ENCODE data around the gene SNAPC2. TPM values are rescaled to one million over a fixed set of nuclear protein-coding genes. Genes with fewer than 3 reads are reported as not detected.

The SNAPC2 gene
- total RNA-seq, 2 experiments from 2014 or later, result 14.4 to 14.8 TPM

GRCh38 chr19:7902796-7903243 is 17.3 kb upstream of the SNAPC2 start:
- H3K36me3 Mint-ChIP-seq, result peaks cover 20% of the 10 kb centered on the region
- DNase-seq, result no peak
- peaks cover 28% of the 10 kb centered on the region for H3K4me1 Mint-ChIP-seq
- H3K27ac Mint-ChIP-seq, result peak overlapping the region; percentile 92
- H3K9me3 Mint-ChIP-seq, result no peaks in the 10 kb centered on the region
- H3K4me3 Mint-ChIP-seq, result peak overlapping the region; percentile 90
- peaks cover 6% of the 10 kb centered on the region for H3K27me3 Mint-ChIP-seq

- Mint-ChIP-seq H3K4me3 (peak within 1 kb of the TSS; percentile 95), H3K27ac (peak within 1 kb of the TSS; percentile 92), H3K4me1 (peaks cover 31% of the 10 kb centered on the region), H3K36me3 (peaks cover 20% of the 10 kb centered on the region), H3K27me3 (peaks cover 6% of the 10 kb centered on the region), H3K9me3 (no peaks in the 10 kb centered on the region)
- peak; percentile 100 for DNase-seq
Measured at GRCh38 chr19:7903244-7904073, 16.7 kb upstream of the SNAPC2 start, which contains the start of gene MAP2K7. TSS of gene MAP2K7 (plus strand) at chr19:7903877. CDS start at chr19:7903945, 68 bp downstream.

- Mint-ChIP-seq H3K27me3 (peaks cover 6% of the 10 kb centered on the region), H3K27ac (peak overlapping the region; percentile 91), H3K9me3 (no peaks in the 10 kb centered on the region), H3K4me1 (peaks cover 31% of the 10 kb centered on the region), H3K4me3 (peak overlapping the region; percentile 95), H3K36me3 (peaks cover 20% of the 10 kb centered on the region)
- DNase-seq, result peak; percentile 70
Measured at GRCh38 chr19:7904074-7905020, 15.8 kb upstream of the SNAPC2 start.

- H3K9me3 Mint-ChIP-seq, result no peaks in the 10 kb centered on the region
- peaks cover 6% of the 10 kb centered on the region for H3K27me3 Mint-ChIP-seq
- H3K4me3 Mint-ChIP-seq, result peak overlapping the region; percentile 95
- peak overlapping the region; percentile 91 for H3K27ac Mint-ChIP-seq
- H3K4me1 Mint-ChIP-seq, result peaks cover 31% of the 10 kb centered on the region
- no peak for DNase-seq
- peaks cover 20% of the 10 kb centered on the region for H3K36me3 Mint-ChIP-seq
Measured at GRCh38 chr19:7905268-7905667, 14.9 kb upstream of the SNAPC2 start.

GRCh38 chr19:7905859-7906258 is 14.3 kb upstream of the SNAPC2 start:
- Mint-ChIP-seq H3K9me3 (no peaks in the 10 kb centered on the region), H3K4me3 (peak overlapping the region; percentile 64), H3K27me3 (peaks cover 6% of the 10 kb centered on the region), H3K36me3 (peaks cover 23% of the 10 kb centered on the region), H3K4me1 (peaks cover 31% of the 10 kb centered on the region), H3K27ac (peak overlapping the region; percentile 68)
- no peak for DNase-seq

- peaks cover 28% of the 10 kb centered on the region for H3K36me3 Mint-ChIP-seq
- peaks cover 31% of the 10 kb centered on the region for H3K4me1 Mint-ChIP-seq
- DNase-seq, result no peak
- peaks cover 6% of the 10 kb centered on the region for H3K27me3 Mint-ChIP-seq
- H3K27ac Mint-ChIP-seq, result no peak overlapping the region
- H3K9me3 Mint-ChIP-seq, result no peaks in the 10 kb centered on the region
- H3K4me3 Mint-ChIP-seq, result no peak overlapping the region
Measured at GRCh38 chr19:7907122-7907521, 13.0 kb upstream of the SNAPC2 start.

GRCh38 chr19:7907544-7907943 is 12.6 kb upstream of the SNAPC2 start:
- Mint-ChIP-seq H3K36me3 (peaks cover 29% of the 10 kb centered on the region), H3K27me3 (peaks cover 6% of the 10 kb centered on the region), H3K4me1 (peaks cover 29% of the 10 kb centered on the region), H3K4me3 (no peak overlapping the region), H3K9me3 (no peaks in the 10 kb centered on the region), H3K27ac (no peak overlapping the region)
- DNase-seq, result no peak

GRCh38 chr19:7908078-7908699 is 11.9 kb upstream of the SNAPC2 start:
- peaks cover 5% of the 10 kb centered on the region for H3K27me3 Mint-ChIP-seq
- H3K27ac Mint-ChIP-seq, result no peak overlapping the region
- no peaks in the 10 kb centered on the region for H3K9me3 Mint-ChIP-seq
- H3K4me1 Mint-ChIP-seq, result peaks cover 25% of the 10 kb centered on the region
- H3K36me3 Mint-ChIP-seq, result peaks cover 35% of the 10 kb centered on the region
- no peak for DNase-seq
- H3K4me3 Mint-ChIP-seq, result no peak overlapping the region

- Mint-ChIP-seq H3K4me3 (no peak overlapping the region), H3K27me3 (no peaks in the 10 kb centered on the region), H3K9me3 (no peaks in the 10 kb centered on the region), H3K4me1 (peaks cover 24% of the 10 kb centered on the region), H3K27ac (no peak overlapping the region), H3K36me3 (peaks cover 33% of the 10 kb centered on the region)
- DNase-seq, result no peak
Measured at GRCh38 chr19:7908742-7909461, 11.2 kb upstream of the SNAPC2 start.

GRCh38 chr19:7909471-7910067 is 10.6 kb upstream of the SNAPC2 start:
- H3K27ac Mint-ChIP-seq, result no peak overlapping the region
- H3K36me3 Mint-ChIP-seq, result peaks cover 30% of the 10 kb centered on the region
- H3K4me1 Mint-ChIP-seq, result peaks cover 22% of the 10 kb centered on the region
- peaks cover 4% of the 10 kb centered on the region for H3K27me3 Mint-ChIP-seq
- no peaks in the 10 kb centered on the region for H3K9me3 Mint-ChIP-seq
- no peak overlapping the region for H3K4me3 Mint-ChIP-seq
- no peak for DNase-seq

- peaks cover 24% of the 10 kb centered on the region for H3K36me3 Mint-ChIP-seq
- H3K4me3 Mint-ChIP-seq, result no peak overlapping the region
- H3K9me3 Mint-ChIP-seq, result no peaks in the 10 kb centered on the region
- H3K4me1 Mint-ChIP-seq, result peaks cover 16% of the 10 kb centered on the region
- DNase-seq, result no peak
- H3K27ac Mint-ChIP-seq, result no peak overlapping the region
- H3K27me3 Mint-ChIP-seq, result peaks cover 14% of the 10 kb centered on the region
Measured at GRCh38 chr19:7910321-7911161, 9.6 kb upstream of the SNAPC2 start.

GRCh38 chr19:7911508-7912143 is 8.5 kb upstream of the SNAPC2 start:
- no peak for DNase-seq
- peaks cover 19% of the 10 kb centered on the region for H3K27me3 Mint-ChIP-seq
- H3K27ac Mint-ChIP-seq, result no peak overlapping the region
- no peaks in the 10 kb centered on the region for H3K9me3 Mint-ChIP-seq
- H3K4me3 Mint-ChIP-seq, result no peak overlapping the region
- peaks cover 11% of the 10 kb centered on the region for H3K4me1 Mint-ChIP-seq
- H3K36me3 Mint-ChIP-seq, result peaks cover 15% of the 10 kb centered on the region

All from activated naive CD8-positive, alpha-beta T cell treated with anti-CD3 and anti-CD28 coated beads for 36 hours (primary cell).